Erythroblast (primary cell): Measurements from ENCODE around the gene SAMHD1.
"Not testable (repeated sequence)": the region's sequence is repeated elsewhere in the genome, so short reads cannot be mapped to it uniquely, and the experiment has no call there.

ENCODE experiments used
- DNase-seq, 2 experiments: peaks; one replicate each; lab custom pipeline; 2025; lab: John Stamatoyannopoulos, UW
- GATA1 ChIP-seq: IDR thresholded peaks from 2 replicates; pipeline ENCODE4 v1.6.1; 2011; ENCODE audit warnings: low read depth, mild to moderate bottlenecking, control low read depth, low read length, moderate library complexity
- POLR2A ChIP-seq: IDR thresholded peaks from 2 replicates; pipeline ENCODE4 v1.6.1; 2011; ENCODE audit warnings: mild to moderate bottlenecking, low read length

Gene SAMHD1

GRCh38 chr20:36908603-36909002 lies 42.9 kb downstream of the SAMHD1 start:
- DNase-seq, result no peak
- no peak for TF ChIP-seq POLR2A
- TF ChIP-seq GATA1, result no peak

- DNase-seq, result not testable (repeated sequence)
Observed at GRCh38 chr20:36906086-36906485, 45.4 kb downstream of the SAMHD1 start.

GRCh38 chr20:36905566-36905965 lies 45.9 kb downstream of the SAMHD1 start:
- DNase-seq, result not testable (repeated sequence)

GRCh38 chr20:36904690-36905089 lies 46.8 kb downstream of the SAMHD1 start:
- no peak for TF ChIP-seq POLR2A
- TF ChIP-seq GATA1, result no peak
- no peak for DNase-seq

GRCh38 chr20:36895036-36895435 lies 56.5 kb downstream of the SAMHD1 start:
- no peak for DNase-seq
- TF ChIP-seq POLR2A (no peak), GATA1 (no peak)

GRCh38 chr20:36893801-36894200 lies 57.7 kb downstream of the SAMHD1 start:
- TF ChIP-seq POLR2A (no peak), GATA1 (no peak)
- DNase-seq, result no peak

- no peak for TF ChIP-seq POLR2A
- DNase-seq, result no peak
Observed at GRCh38 chr20:36891211-36891610, 60.3 kb downstream of the SAMHD1 start.

- TF ChIP-seq POLR2A (no peak), GATA1 (no peak)
- no peak for DNase-seq
Observed at GRCh38 chr20:36890586-36890985, 60.9 kb downstream of the SAMHD1 start.

GRCh38 chr20:36888880-36889516 lies 62.5 kb downstream of the SAMHD1 start:
- DNase-seq, result no peak
- TF ChIP-seq GATA1, result no peak
- no peak for TF ChIP-seq POLR2A

GRCh38 chr20:36887752-36888090 lies 63.8 kb downstream of the SAMHD1 start:
- TF ChIP-seq POLR2A (no peak), GATA1 (no peak)
- DNase-seq, result no peak

GRCh38 chr20:36886859-36887751 lies 64.4 kb downstream of the SAMHD1 start:
- peak; percentile 74 to 88 for DNase-seq
- TF ChIP-seq GATA1 (no peak), POLR2A (no peak)

GRCh38 chr20:36885356-36885755 lies 66.2 kb downstream of the SAMHD1 start:
- TF ChIP-seq POLR2A (no peak), GATA1 (no peak)
- peak; percentile 10 to 31 for DNase-seq

GRCh38 chr20:36883977-36884535 lies 67.5 kb downstream of the SAMHD1 start:
- DNase-seq, result no peak
- no peak for TF ChIP-seq POLR2A
- TF ChIP-seq GATA1, result no peak

- no peak for DNase-seq
- TF ChIP-seq POLR2A (no peak), GATA1 (no peak)
Observed at GRCh38 chr20:36881888-36882287, 69.6 kb downstream of the SAMHD1 start.

GRCh38 chr20:36881331-36881730 lies 70.2 kb downstream of the SAMHD1 start:
- DNase-seq, result no peak
- TF ChIP-seq GATA1 (no peak), POLR2A (no peak)
